Epidermal melanocyte (primary cell): ENCODE results near the gene SEMA3B.

ENCODE experiments used
- DNase-seq: peaks from one replicate; pipeline ENCODE4 v3.0.0; 2011; ENCODE audit warnings: low spot score; ENCODE audit not compliant: insufficient read length

The SEMA3B gene

GRCh38 chr3:50292159-50293078, 23.5 kb downstream of the SEMA3B start, which contains the start of gene IFRD2:
TSS of gene IFRD2 (minus strand) at chr3:50292429. CDS start at chr3:50292274, 155 bp downstream.
- peak; percentile 90 for DNase-seq

GRCh38 chr3:50293079-50293801, 24.3 kb downstream of the SEMA3B start:
- DNase-seq, result no peak

- DNase-seq, result no peak
Observed at GRCh38 chr3:50294089-50294488, 25.1 kb downstream of the SEMA3B start.

GRCh38 chr3:50294492-50295403, 25.8 kb downstream of the SEMA3B start:
- DNase-seq, result no peak

GRCh38 chr3:50295553-50296431, 26.8 kb downstream of the SEMA3B start:
- DNase-seq, result no peak

GRCh38 chr3:50296721-50297383, 27.9 kb downstream of the SEMA3B start:
- no peak for DNase-seq

GRCh38 chr3:50297384-50297775, 28.4 kb downstream of the SEMA3B start:
- no peak for DNase-seq

GRCh38 chr3:50297896-50298725, 29.2 kb downstream of the SEMA3B start:
- no peak for DNase-seq

- DNase-seq, result peak; percentile 98
Observed at GRCh38 chr3:50298836-50299637, 30.1 kb downstream of the SEMA3B start, which contains the start of the genes HYAL3 and NAA80. TSS of gene HYAL3 (minus strand) at chr3:50299405. CDS start at chr3:50295602, 3,803 bp downstream. TSS of gene NAA80 (minus strand) at chr3:50299405. CDS start at chr3:50297463, 1,942 bp downstream.

- DNase-seq, result no peak
Observed at GRCh38 chr3:50299638-50299928, 30.6 kb downstream of the SEMA3B start.

GRCh38 chr3:50299929-50300680, 31.2 kb downstream of the SEMA3B start:
- no peak for DNase-seq

- no peak for DNase-seq
Observed at GRCh38 chr3:50300681-50301254, 31.8 kb downstream of the SEMA3B start.

- no peak for DNase-seq
Observed at GRCh38 chr3:50302095-50303012, 33.4 kb downstream of the SEMA3B start.

GRCh38 chr3:50303013-50303815, 34.3 kb downstream of the SEMA3B start, which contains the start of gene HYAL1:
TSS of gene HYAL1 (minus strand) at chr3:50303574. CDS start at chr3:50302956, 618 bp downstream.
- DNase-seq, result no peak

GRCh38 chr3:50304601-50305000, 35.7 kb downstream of the SEMA3B start:
- DNase-seq, result no peak
